ENCODE data around the gene PCBD2.

- TF ChIP-seq POLR2AphosphoS5 (IDR thresholded peaks at IDR 0.05; ENCODE audit: borderline replicate concordance, low read depth, low read length) (no peak), EZH2 (IDR thresholded peaks at IDR 0.05) (no peak)
Observed at GRCh38 chr5:134934202-134934601, 29.3 kb downstream of the PCBD2 start.

Data from SK-N-MC (cell line).